K562 (cell line): ENCODE results near the gene SEC11A. TPM values are rescaled to one million over a fixed set of nuclear protein-coding genes. Genes with fewer than 3 reads are reported as not detected.
A peak's percentile ranks its signal among the peaks of the same experiment; 100 is the strongest.

ENCODE experiments used
- ATAC-seq: fragments of 200-7000 bp; cut with Tn5 transposase; 3 replicates; pipeline ENCODE4 v1.9.1; 2020; ENCODE audit warnings: moderate library complexity
- BruUV-seq: library from RNA; stranded (reverse); fragments of 400-500 nt; replicated peaks from 2 replicates; lab custom pipeline; 2021; lab: Mats Ljungman, UMichigan
- CTCF ChIA-PET: fragments of 300-600 bp; formaldehyde crosslinking; extraction: SDS; loops from one replicate; lab custom pipeline; 2021; ENCODE audit warnings: low intra/inter-chr PET ratio; lab: Yijun Ruan, JAX
- POLR2A ChIA-PET: fragments of 300-600, 350-650 bp; sonication (Branson Sonifier 250); formaldehyde crosslinking; extraction: SDS; loops from one replicate; lab custom pipeline; 2021; ENCODE audit warnings: antibody characterized with exemption, inconsistent platforms; lab: Yijun Ruan, JAX
- DNase-seq, 4 experiments: peaks; one replicate each; pipeline versions ENCODE4 v3.0.0 to v3.0.0-alpha.2; 2011 to 2018; ENCODE audit warnings: low spot score in 3 of 4, mixed read lengths in 3 of 4; ENCODE audit errors: extremely low read depth in 1 of 4
- FAIRE-seq: peaks from 2 replicates; lab custom pipeline; 2011; peaks lifted over from hg19 to GRCh38; lab: Jason Lieb, UNC
- H2AFZ ChIP-seq: 2 replicates; pipeline ENCODE4 v1.6.0; 2011; ENCODE audit warnings: low read depth, low read length, control low read depth, inconsistent platforms
- H3K27ac ChIP-seq: fragments of 200-600 bp; 3 replicates; pipeline ENCODE4 v1.8.0; 2011; ENCODE audit warnings: low read depth, mild to moderate bottlenecking, control low read depth, inconsistent platforms, low read length, moderate library complexity, mixed read lengths; ENCODE audit errors: extremely low read depth
- H3K27me3 ChIP-seq, 2 experiments: fragments of 300-600 bp in 1 of 2; 2 replicates in 1 of 2; 3 replicates in 1 of 2; pipeline versions ENCODE4 v1.6.0 to v1.8.0; 2011; ENCODE audit warnings: inconsistent platforms in 2 of 2, low read length in 2 of 2, mild to moderate bottlenecking in 1 of 2, mixed read lengths in 1 of 2, moderate library complexity in 1 of 2; ENCODE audit not compliant: control insufficient read depth in 2 of 2, insufficient read depth in 2 of 2
- H3K36me3 ChIP-seq: fragments of 300-600 bp; 3 replicates; pipeline ENCODE4 v1.8.0; 2011; ENCODE audit warnings: mild to moderate bottlenecking, low read length, inconsistent platforms; ENCODE audit not compliant: control insufficient read depth, insufficient read depth
- H3K4me1 ChIP-seq, 2 experiments: fragments of 200-600 bp in 1 of 2; replicated peaks in 1 of 2; 2 replicates in 1 of 2; 3 replicates in 1 of 2; pipeline versions ENCODE4 v1.5.1 to v1.8.0; 2011; ENCODE audit warnings: inconsistent platforms in 2 of 2, low read length in 2 of 2, mild to moderate bottlenecking in 1 of 2, mixed read lengths in 1 of 2, moderate library complexity in 1 of 2; ENCODE audit not compliant: control insufficient read depth in 2 of 2, insufficient read depth in 2 of 2
- H3K4me2 ChIP-seq: 2 replicates; pipeline ENCODE4 v1.6.1; 2011; ENCODE audit warnings: low read length, control low read depth, inconsistent platforms, mixed read lengths; ENCODE audit not compliant: insufficient read depth
- H3K4me3 ChIP-seq: fragments of 200-600 bp; sonication (generic), shearing (Covaris generic); 2 replicates; pipeline ENCODE4 v1.5.1; 2016; ENCODE audit warnings: control low read depth, inconsistent platforms
- H3K79me2 ChIP-seq: fragments of 200-600 bp; 3 replicates; pipeline ENCODE4 v1.8.0; 2011; ENCODE audit warnings: low read length, inconsistent platforms; ENCODE audit not compliant: control insufficient read depth, insufficient read depth
- H3K9ac ChIP-seq, 2 experiments: 2 replicates each; pipeline versions ENCODE4 v1.6.0 to v1.6.1; 2011; ENCODE audit warnings: low read depth in 2 of 2, low read length in 2 of 2, control low read depth in 1 of 2, inconsistent platforms in 1 of 2, mild to moderate bottlenecking in 1 of 2, mixed read lengths in 1 of 2; ENCODE audit not compliant: insufficient read depth in 1 of 2
- H3K9me1 ChIP-seq: one replicate; pipeline ENCODE4 v1.6.0; 2011; ENCODE audit warnings: inconsistent platforms, mild to moderate bottlenecking, low read length, moderate library complexity; ENCODE audit not compliant: control insufficient read depth, insufficient read depth
- H3K9me3 ChIP-seq: replicated peaks from 2 replicates; pipeline ENCODE4 v1.5.1; 2011; ENCODE audit warnings: low read depth, low read length, inconsistent platforms; ENCODE audit not compliant: control insufficient read depth, insufficient read depth
- H4K20me1 ChIP-seq: replicated peaks from 2 replicates; pipeline ENCODE4 v1.6.1; 2011; ENCODE audit warnings: low read length, inconsistent platforms, mixed read lengths; ENCODE audit not compliant: control insufficient read depth, insufficient read depth
- ADNP ChIP-seq: fragments of 200-800 bp; sonication (Bioruptor generic); IDR thresholded peaks from 2 replicates; pipeline ENCODE4 v1.6.1; 2016; ENCODE audit warnings: missing genetic modification characterization, missing compliant biosample characterization
- HES1 ChIP-seq: fragments of 450-650 bp; IDR thresholded peaks from 2 replicates; pipeline ENCODE4 v1.6.1; 2016; ENCODE audit warnings: low read depth, mild to moderate bottlenecking, moderate library complexity
- POLR2A ChIP-seq: fragments of 450-650 bp; conservative IDR thresholded peaks from 2 replicates; pipeline ENCODE4 v1.6.1; 2016
- ZNF263 ChIP-seq: sonication (generic); formaldehyde crosslinking; IDR thresholded peaks from 2 replicates; pipeline ENCODE4 v1.8.0; 2022; ENCODE audit warnings: mild to moderate bottlenecking, missing genetic modification reagents, borderline replicate concordance
- WGBS: fragments of 100-300 bp; shearing (Covaris generic); methylation state at CpG from one replicate; pipeline ENCODE4 v1.1.6; 2016; ENCODE audit warnings: low coverage, mixed read lengths; ENCODE audit not compliant: insufficient coverage; ENCODE audit errors: missing lambda C conversion rate; 5-methylcytosine and 5-hydroxymethylcytosine counted together
- in situ Hi-C: fragments of 300-500 bp; cut with MboI; formaldehyde crosslinking; loops from 4 replicates; pipeline ENCODE4 v1.15.0; 2018; ENCODE audit warnings: inconsistent platforms, mixed read lengths
- intact Hi-C: fragments of 100-400 bp; cut with micrococcal nuclease; formaldehyde crosslinking; loops from 2 replicates; pipeline ENCODE4 v1.14.2; 2022
- polyA plus RNA-seq, 8 experiments: library from polyadenylated mRNA; depleted of rRNA in 4 of 8; stranded (reverse) in 5 of 8; unstranded in 3 of 8; fragments of >200 nt; fragmentation: Nextera tagmentation in 2 of 8; fragmentation: Illumina TruSeq in 1 of 8; extraction: Ambion mirVana in 2 of 8; extraction: Trizol in 1 of 8; gene quantifications; 2 replicates each; pipeline versions ENCODE4 v1.2.1 to v1.2.3, GENCODE V29; 2011 to 2014; ENCODE audit warnings: inconsistent platforms in 1 of 8, missing spikeins in 1 of 8
- total RNA-seq, 7 experiments: library from RNA; depleted of rRNA in 6 of 7; stranded (reverse); fragments of >200 nt in 6 of 7; fragmentation: Illumina TruSeq in 2 of 7; extraction: Trizol in 2 of 7; gene quantifications; 2 replicates each; pipeline versions ENCODE4 v1.2.1 to v1.2.3, GENCODE V29; 2011 to 2021; ENCODE audit warnings: low replicate concordance in 1 of 7

The SEC11A gene
- total and polyA plus RNA-seq, 9 of the 15 experiments (the other 6 are each of a cell fraction or from before 2014, with no cell fraction given): 175 to 310 (median 229) TPM

DNA sequence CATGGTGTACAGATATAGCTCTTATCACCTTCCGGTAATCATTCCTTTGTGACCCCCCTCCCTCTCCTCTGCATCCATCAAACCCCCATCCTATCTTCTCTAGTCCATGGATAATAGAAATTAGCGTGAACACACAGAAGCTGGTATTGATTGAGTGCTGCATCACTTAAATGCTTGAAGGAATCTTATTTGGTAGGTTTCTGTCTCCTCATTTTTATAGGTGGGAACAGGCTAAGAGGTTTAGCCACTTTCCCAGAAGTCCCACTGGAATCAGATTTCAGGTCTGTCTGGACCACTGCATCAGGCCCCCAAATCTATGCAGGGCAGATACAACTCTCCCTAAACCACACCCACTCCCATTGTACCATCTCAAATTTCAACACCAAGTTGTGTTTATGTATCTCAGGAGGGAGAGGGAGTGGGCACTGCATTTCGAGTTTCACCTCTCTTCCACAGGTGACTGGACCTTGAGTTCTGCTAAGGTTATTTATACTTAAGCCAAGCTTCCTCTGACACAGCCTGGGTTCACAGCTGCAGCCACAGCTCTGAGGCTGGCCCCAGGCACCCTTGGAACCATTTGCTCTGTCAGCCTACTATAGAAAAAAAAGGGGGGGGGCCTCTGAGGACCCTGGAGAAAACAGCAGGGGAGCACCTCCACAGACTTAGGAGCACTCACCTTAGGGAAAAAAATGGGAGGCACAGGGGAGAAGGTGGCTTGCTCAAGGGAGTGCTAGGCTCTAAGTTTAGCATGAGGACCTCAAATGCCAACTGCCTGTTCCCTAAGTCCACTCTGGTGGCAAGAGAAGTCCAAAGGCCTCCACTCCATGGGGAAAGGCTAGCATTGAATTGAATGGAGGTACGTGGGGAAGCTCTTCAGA, 55.8 kb downstream of the SEC11A start:
- intact Hi-C loops: no loop called here
- H3K4me2 ChIP-seq: no peak overlapping the region
- no peak overlapping the region for H2AFZ ChIP-seq
- H3K27ac ChIP-seq: no peak overlapping the region
- DNase-seq (no peak), FAIRE-seq (no peak), ATAC-seq (no peak)
- no peak overlapping the region for H3K4me3 ChIP-seq
- 45% methylated on average over 4 of the region's 4 CpGs for WGBS
- BruUV-seq: no TSS peak
- no peaks in the 10 kb centered on the region for H3K9me1 ChIP-seq
- TF ChIP-seq HES1: no peak
- no peak for TF ChIP-seq ADNP
- TF ChIP-seq ZNF263: peak; percentile 74
- peak; percentile 14; the same call in 1 of the 2 replicates for TF ChIP-seq POLR2A
- H3K9me3 ChIP-seq: no peaks in the 10 kb centered on the region
- H3K9ac ChIP-seq: no peak overlapping the region
- H3K79me2 ChIP-seq: no peaks in the 10 kb centered on the region
- H3K4me1 ChIP-seq: peaks cover 0 to 5% of the 10 kb centered on the region in 2 experiments; a peak in 2 of 5 replicates
- no peaks in the 10 kb centered on the region for H3K27me3 ChIP-seq
- POLR2A ChIA-PET: interaction anchor here (0.6 to 1.4 kb wide), 3 partner anchors 44 to 457 kb away, joined by 3 read pairs; no protein-coding TSS in a partner anchor
- in situ Hi-C loops: no loop called here
- no peaks in the 10 kb centered on the region for H4K20me1 ChIP-seq
- H3K36me3 ChIP-seq: peaks cover 8% of the 10 kb centered on the region; the same call in 2 of the 3 replicates
- CTCF ChIA-PET: no interaction called here
